Karpas-422 (cell line): ENCODE results near the gene ABLIM2. TPM values are rescaled to one million over a fixed set of nuclear protein-coding genes. Genes with fewer than 3 reads are reported as not detected.
A peak's percentile ranks its signal among the peaks of the same experiment; 100 is the strongest.

Experiments used
- DNase-seq: peaks from one replicate; pipeline ENCODE4 v3.0.0-alpha.2; 2015
- H2AFZ ChIP-seq: fragments of 200-600 bp; sonication (generic); 2 replicates; pipeline ENCODE4 v1.6.1; 2014; ENCODE audit warnings: antibody characterized with exemption, low read length, mixed read lengths
- H3K27ac ChIP-seq: fragments of 200-600 bp; sonication (generic); 2 replicates; pipeline ENCODE4 v1.5.1; 2014; ENCODE audit warnings: mild to moderate bottlenecking, low read length, moderate library complexity
- H3K27me3 ChIP-seq: fragments of 200-600 bp; sonication (generic); 2 replicates; pipeline ENCODE4 v1.6.1; 2014; ENCODE audit warnings: low read length, mixed read lengths
- H3K36me3 ChIP-seq: fragments of 200-600 bp; sonication (generic); 2 replicates; pipeline ENCODE4 v1.6.1; 2014; ENCODE audit warnings: low read length, mixed read lengths; ENCODE audit not compliant: insufficient read depth
- H3K4me1 ChIP-seq: fragments of 200-600 bp; sonication (generic); 2 replicates; pipeline ENCODE4 v1.6.1; 2014; ENCODE audit warnings: mild to moderate bottlenecking, low read length, mixed read lengths
- H3K4me2 ChIP-seq: fragments of 200-600 bp; sonication (generic); 2 replicates; pipeline ENCODE4 v1.6.1; 2014; ENCODE audit warnings: low read length, low read depth, mild to moderate bottlenecking; ENCODE audit not compliant: poor library complexity, severe bottlenecking
- H3K4me3 ChIP-seq: fragments of 200-600 bp; sonication (generic); 2 replicates; pipeline ENCODE4 v1.5.1; 2014; ENCODE audit warnings: mild to moderate bottlenecking, antibody characterized with exemption, low read length, mixed read lengths
- H3K79me2 ChIP-seq: fragments of 200-600 bp; sonication (generic); 2 replicates; pipeline ENCODE4 v1.6.1; 2014; ENCODE audit warnings: mild to moderate bottlenecking, low read length, mixed read lengths
- H3K9ac ChIP-seq: fragments of 200-600 bp; sonication (generic); 2 replicates; pipeline ENCODE4 v1.6.0; 2014; ENCODE audit warnings: low read length
- H3K9me2 ChIP-seq: fragments of 200-600 bp; sonication (generic), shearing (Covaris generic); replicated peaks from 2 replicates; pipeline ENCODE4 v1.6.0; 2014; ENCODE audit warnings: mild to moderate bottlenecking, low read length, moderate library complexity; ENCODE audit not compliant: insufficient read depth
- H3K9me3 ChIP-seq: fragments of 300-700, 200-600 bp; sonication (generic); 2 replicates; pipeline ENCODE4 v1.6.1; 2014; ENCODE audit warnings: low read length, mixed read lengths
- H4K20me1 ChIP-seq: fragments of 200-600 bp; sonication (generic); 2 replicates; pipeline ENCODE4 v1.6.1; 2014; ENCODE audit warnings: mild to moderate bottlenecking, antibody characterized with exemption, low read length, low read depth; ENCODE audit not compliant: insufficient read depth
- total RNA-seq: library from RNA; depleted of rRNA; stranded (reverse); fragments of >200 nt; shearing (Covaris generic); gene quantifications from 2 replicates; pipeline ENCODE4 v1.2.3, GENCODE V29; 2014; ENCODE audit warnings: low replicate concordance

Gene ABLIM2
- total RNA-seq, 1 experiment from 2014 or later: not detected

- Histone ChIP-seq H3K9ac (no peak overlapping the region), H3K9me3 (no peaks in the 10 kb centered on the region), H3K36me3 (no peaks in the 10 kb centered on the region), H3K4me2 (no peak overlapping the region), H3K4me1 (no peaks in the 10 kb centered on the region), H2AFZ (no peak overlapping the region), H3K4me3 (no peak overlapping the region), H3K27me3 (no peaks in the 10 kb centered on the region), H3K79me2 (no peaks in the 10 kb centered on the region), H4K20me1 (no peaks in the 10 kb centered on the region), H3K27ac (no peak overlapping the region), H3K9me2 (no peaks in the 10 kb centered on the region)
- DNase-seq: no peak
Measured at GRCh38 chr4:8181119-8181518, 22.5 kb upstream of the ABLIM2 start.

- DNase-seq: no peak
- H3K27me3 ChIP-seq: no peaks in the 10 kb centered on the region
- no peaks in the 10 kb centered on the region for H3K79me2 ChIP-seq
- H3K4me1 ChIP-seq: no peaks in the 10 kb centered on the region
- H3K36me3 ChIP-seq: no peaks in the 10 kb centered on the region
- H3K4me2 ChIP-seq: no peak overlapping the region
- no peak overlapping the region for H3K4me3 ChIP-seq
- no peak overlapping the region for H2AFZ ChIP-seq
- H3K9me2 ChIP-seq: no peaks in the 10 kb centered on the region
- H3K9me3 ChIP-seq: no peaks in the 10 kb centered on the region
- no peak overlapping the region for H3K27ac ChIP-seq
- H3K9ac ChIP-seq: no peak overlapping the region
- H4K20me1 ChIP-seq: no peaks in the 10 kb centered on the region
Measured at GRCh38 chr4:8180310-8181093, 21.9 kb upstream of the ABLIM2 start.

- Histone ChIP-seq H3K4me2 (no peak overlapping the region), H3K9me3 (no peaks in the 10 kb centered on the region), H3K9me2 (no peaks in the 10 kb centered on the region), H3K9ac (no peak overlapping the region), H2AFZ (no peak overlapping the region), H3K79me2 (no peaks in the 10 kb centered on the region), H3K4me3 (no peak overlapping the region), H3K4me1 (no peaks in the 10 kb centered on the region), H3K27ac (no peak overlapping the region), H3K36me3 (no peaks in the 10 kb centered on the region), H3K27me3 (no peaks in the 10 kb centered on the region), H4K20me1 (no peaks in the 10 kb centered on the region)
- DNase-seq: no peak
Measured at GRCh38 chr4:8179771-8180170, 21.2 kb upstream of the ABLIM2 start.

GRCh38 chr4:8179074-8179473 is 20.5 kb upstream of the ABLIM2 start:
- no peak overlapping the region for H3K27ac ChIP-seq
- H3K4me2 ChIP-seq: no peak overlapping the region
- no peaks in the 10 kb centered on the region for H3K9me3 ChIP-seq
- no peak overlapping the region for H2AFZ ChIP-seq
- no peak overlapping the region for H3K9ac ChIP-seq
- no peaks in the 10 kb centered on the region for H3K79me2 ChIP-seq
- no peaks in the 10 kb centered on the region for H3K36me3 ChIP-seq
- no peaks in the 10 kb centered on the region for H3K27me3 ChIP-seq
- DNase-seq: no peak
- H3K4me3 ChIP-seq: no peak overlapping the region
- H3K4me1 ChIP-seq: no peaks in the 10 kb centered on the region
- H4K20me1 ChIP-seq: no peaks in the 10 kb centered on the region
- H3K9me2 ChIP-seq: no peaks in the 10 kb centered on the region

GRCh38 chr4:8177956-8178355 is 19.3 kb upstream of the ABLIM2 start:
- Histone ChIP-seq H3K27ac (no peak overlapping the region), H3K9me2 (no peaks in the 10 kb centered on the region), H4K20me1 (no peaks in the 10 kb centered on the region), H3K4me1 (no peaks in the 10 kb centered on the region), H3K4me3 (no peak overlapping the region), H3K4me2 (no peak overlapping the region), H3K79me2 (no peaks in the 10 kb centered on the region), H3K9me3 (no peaks in the 10 kb centered on the region), H2AFZ (no peak overlapping the region), H3K27me3 (no peaks in the 10 kb centered on the region), H3K9ac (no peak overlapping the region), H3K36me3 (no peaks in the 10 kb centered on the region)
- DNase-seq: no peak

GRCh38 chr4:8177552-8177951 is 18.9 kb upstream of the ABLIM2 start:
- H3K27me3 ChIP-seq: no peaks in the 10 kb centered on the region
- H3K4me1 ChIP-seq: no peaks in the 10 kb centered on the region
- no peak overlapping the region for H3K27ac ChIP-seq
- no peaks in the 10 kb centered on the region for H3K36me3 ChIP-seq
- H3K9me2 ChIP-seq: no peaks in the 10 kb centered on the region
- no peaks in the 10 kb centered on the region for H3K79me2 ChIP-seq
- no peak for DNase-seq
- H3K9me3 ChIP-seq: no peaks in the 10 kb centered on the region
- H3K9ac ChIP-seq: no peak overlapping the region
- no peak overlapping the region for H2AFZ ChIP-seq
- no peak overlapping the region for H3K4me2 ChIP-seq
- no peak overlapping the region for H3K4me3 ChIP-seq
- no peaks in the 10 kb centered on the region for H4K20me1 ChIP-seq

GRCh38 chr4:8176547-8177399 is 18.2 kb upstream of the ABLIM2 start:
- Histone ChIP-seq H3K9me2 (no peaks in the 10 kb centered on the region), H3K9me3 (no peaks in the 10 kb centered on the region), H3K4me1 (no peaks in the 10 kb centered on the region), H3K79me2 (no peaks in the 10 kb centered on the region), H4K20me1 (no peaks in the 10 kb centered on the region), H3K9ac (no peak overlapping the region), H3K4me3 (no peak overlapping the region), H3K27me3 (no peaks in the 10 kb centered on the region), H3K27ac (no peak overlapping the region), H2AFZ (no peak overlapping the region), H3K36me3 (no peaks in the 10 kb centered on the region), H3K4me2 (no peak overlapping the region)
- DNase-seq: peak; percentile 75

- no peaks in the 10 kb centered on the region for H3K9me2 ChIP-seq
- DNase-seq: no peak
- no peaks in the 10 kb centered on the region for H3K36me3 ChIP-seq
- no peak overlapping the region for H2AFZ ChIP-seq
- H3K9me3 ChIP-seq: no peaks in the 10 kb centered on the region
- H3K4me2 ChIP-seq: no peak overlapping the region
- no peak overlapping the region for H3K4me3 ChIP-seq
- no peaks in the 10 kb centered on the region for H4K20me1 ChIP-seq
- no peak overlapping the region for H3K9ac ChIP-seq
- no peak overlapping the region for H3K27ac ChIP-seq
- H3K79me2 ChIP-seq: no peaks in the 10 kb centered on the region
- no peaks in the 10 kb centered on the region for H3K4me1 ChIP-seq
- no peaks in the 10 kb centered on the region for H3K27me3 ChIP-seq
Measured at GRCh38 chr4:8175686-8176085, 17.1 kb upstream of the ABLIM2 start.
